Astrocyte of the spinal cord (primary cell): Measurements from ENCODE around the gene MDM2.

Source experiments
- DNase-seq: peaks from one replicate; pipeline ENCODE4 v3.0.0; 2011; ENCODE audit warnings: low read depth, low spot score
- H3K4me3 ChIP-seq: 2 replicates; pipeline ENCODE4 v1.5.1; 2011; ENCODE audit warnings: low read depth, mild to moderate bottlenecking, low read length, moderate library complexity
- CTCF ChIP-seq: IDR thresholded peaks from 2 replicates; pipeline ENCODE4 v1.5.1; 2012; ENCODE audit warnings: low read depth, mild to moderate bottlenecking, low read length, inconsistent platforms
- in situ Hi-C: cut with HindIII; loops from 2 replicates; pipeline ENCODE4 v1.10.0; 2017; ENCODE audit warnings: low sequenced_read_pairs

The MDM2 gene

GRCh38 chr12:68765696-68766095 lies 42.3 kb upstream of the MDM2 start:
- DNase-seq, result no peak
- in situ Hi-C loops, result no loop called here
- no peak for TF ChIP-seq CTCF
- no peak overlapping the region for H3K4me3 ChIP-seq

- no peak for DNase-seq
- H3K4me3 ChIP-seq, result no peak overlapping the region
- in situ Hi-C loops, result no loop called here
- TF ChIP-seq CTCF, result no peak
Observed at GRCh38 chr12:68766646-68767045, 41.3 kb upstream of the MDM2 start.

- in situ Hi-C loops, result no loop called here
- no peak overlapping the region for H3K4me3 ChIP-seq
- TF ChIP-seq CTCF, result no peak
- no peak for DNase-seq
Observed at GRCh38 chr12:68767191-68767590, 40.8 kb upstream of the MDM2 start.

GRCh38 chr12:68768431-68768939 lies 39.5 kb upstream of the MDM2 start:
- in situ Hi-C loops, result no loop called here
- no peak for TF ChIP-seq CTCF
- DNase-seq, result no peak
- no peak overlapping the region for H3K4me3 ChIP-seq

GRCh38 chr12:68769941-68770340 lies 38.0 kb upstream of the MDM2 start:
- TF ChIP-seq CTCF, result no peak
- in situ Hi-C loops, result no loop called here
- H3K4me3 ChIP-seq, result no peak overlapping the region
- DNase-seq, result no peak

GRCh38 chr12:68771223-68771925 lies 36.6 kb upstream of the MDM2 start:
- no peak for DNase-seq
- TF ChIP-seq CTCF, result no peak
- in situ Hi-C loops, result no loop called here
- no peak overlapping the region for H3K4me3 ChIP-seq

GRCh38 chr12:68772714-68773113 lies 35.3 kb upstream of the MDM2 start:
- in situ Hi-C loops, result no loop called here
- TF ChIP-seq CTCF, result no peak
- no peak overlapping the region for H3K4me3 ChIP-seq
- no peak for DNase-seq
